ENCODE measurements around the gene ANLN.

The ANLN gene, protein sequence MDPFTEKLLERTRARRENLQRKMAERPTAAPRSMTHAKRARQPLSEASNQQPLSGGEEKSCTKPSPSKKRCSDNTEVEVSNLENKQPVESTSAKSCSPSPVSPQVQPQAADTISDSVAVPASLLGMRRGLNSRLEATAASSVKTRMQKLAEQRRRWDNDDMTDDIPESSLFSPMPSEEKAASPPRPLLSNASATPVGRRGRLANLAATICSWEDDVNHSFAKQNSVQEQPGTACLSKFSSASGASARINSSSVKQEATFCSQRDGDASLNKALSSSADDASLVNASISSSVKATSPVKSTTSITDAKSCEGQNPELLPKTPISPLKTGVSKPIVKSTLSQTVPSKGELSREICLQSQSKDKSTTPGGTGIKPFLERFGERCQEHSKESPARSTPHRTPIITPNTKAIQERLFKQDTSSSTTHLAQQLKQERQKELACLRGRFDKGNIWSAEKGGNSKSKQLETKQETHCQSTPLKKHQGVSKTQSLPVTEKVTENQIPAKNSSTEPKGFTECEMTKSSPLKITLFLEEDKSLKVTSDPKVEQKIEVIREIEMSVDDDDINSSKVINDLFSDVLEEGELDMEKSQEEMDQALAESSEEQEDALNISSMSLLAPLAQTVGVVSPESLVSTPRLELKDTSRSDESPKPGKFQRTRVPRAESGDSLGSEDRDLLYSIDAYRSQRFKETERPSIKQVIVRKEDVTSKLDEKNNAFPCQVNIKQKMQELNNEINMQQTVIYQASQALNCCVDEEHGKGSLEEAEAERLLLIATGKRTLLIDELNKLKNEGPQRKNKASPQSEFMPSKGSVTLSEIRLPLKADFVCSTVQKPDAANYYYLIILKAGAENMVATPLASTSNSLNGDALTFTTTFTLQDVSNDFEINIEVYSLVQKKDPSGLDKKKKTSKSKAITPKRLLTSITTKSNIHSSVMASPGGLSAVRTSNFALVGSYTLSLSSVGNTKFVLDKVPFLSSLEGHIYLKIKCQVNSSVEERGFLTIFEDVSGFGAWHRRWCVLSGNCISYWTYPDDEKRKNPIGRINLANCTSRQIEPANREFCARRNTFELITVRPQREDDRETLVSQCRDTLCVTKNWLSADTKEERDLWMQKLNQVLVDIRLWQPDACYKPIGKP

GRCh38 chr7:36389371-36390198 is at the start of gene ANLN:
ANLN (plus strand) TSS chr7:36389862; CDS start chr7:36390027, 165 bp downstream.
- DNase-seq (ENCODE audit: low read depth, low spot score) = peak; percentile 95
- TF ChIP-seq, protein P1, sequence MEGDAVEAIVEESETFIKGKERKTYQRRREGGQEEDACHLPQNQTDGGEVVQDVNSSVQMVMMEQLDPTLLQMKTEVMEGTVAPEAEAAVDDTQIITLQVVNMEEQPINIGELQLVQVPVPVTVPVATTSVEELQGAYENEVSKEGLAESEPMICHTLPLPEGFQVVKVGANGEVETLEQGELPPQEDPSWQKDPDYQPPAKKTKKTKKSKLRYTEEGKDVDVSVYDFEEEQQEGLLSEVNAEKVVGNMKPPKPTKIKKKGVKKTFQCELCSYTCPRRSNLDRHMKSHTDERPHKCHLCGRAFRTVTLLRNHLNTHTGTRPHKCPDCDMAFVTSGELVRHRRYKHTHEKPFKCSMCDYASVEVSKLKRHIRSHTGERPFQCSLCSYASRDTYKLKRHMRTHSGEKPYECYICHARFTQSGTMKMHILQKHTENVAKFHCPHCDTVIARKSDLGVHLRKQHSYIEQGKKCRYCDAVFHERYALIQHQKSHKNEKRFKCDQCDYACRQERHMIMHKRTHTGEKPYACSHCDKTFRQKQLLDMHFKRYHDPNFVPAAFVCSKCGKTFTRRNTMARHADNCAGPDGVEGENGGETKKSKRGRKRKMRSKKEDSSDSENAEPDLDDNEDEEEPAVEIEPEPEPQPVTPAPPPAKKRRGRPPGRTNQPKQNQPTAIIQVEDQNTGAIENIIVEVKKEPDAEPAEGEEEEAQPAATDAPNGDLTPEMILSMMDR (IDR thresholded peaks at IDR 0.05; ENCODE audit: low read depth, low read length) = no peak
- in situ Hi-C loops (cut with HindIII; ENCODE audit: low sequenced_read_pairs) = no loop called here
- peak within 1 kb of the TSS; percentile 88 for H3K4me3 ChIP-seq (ENCODE audit: low read depth, low read length)

DNA sequence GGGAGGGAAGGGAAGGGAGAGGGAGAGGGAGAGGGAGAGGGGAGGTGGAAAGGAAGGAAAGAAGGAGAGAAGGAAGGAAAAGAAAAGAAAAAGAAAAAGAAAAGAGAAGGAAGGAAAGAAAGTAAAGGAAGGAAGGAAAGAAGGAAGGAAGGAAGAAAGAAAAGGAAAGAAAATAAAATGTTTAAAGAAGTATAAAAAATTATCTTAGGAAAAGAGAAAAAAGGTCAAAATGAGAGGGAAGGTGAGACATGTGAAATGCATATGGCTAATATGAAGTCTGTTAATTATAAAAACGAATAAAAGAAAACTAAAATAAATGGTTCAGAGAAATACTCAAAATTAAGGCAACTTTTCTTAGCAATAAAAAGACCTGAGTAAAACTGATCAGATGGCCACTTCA is 46.1 kb upstream of the ANLN start:
- DNase-seq (ENCODE audit: low read depth, low spot score) = no peak
- TF ChIP-seq, protein P1 (IDR thresholded peaks at IDR 0.05; ENCODE audit: low read depth, low read length) = no peak
- H3K4me3 ChIP-seq (ENCODE audit: low read depth, low read length) = no peak overlapping the region
- in situ Hi-C loops (cut with HindIII; ENCODE audit: low sequenced_read_pairs) = no loop called here

- H3K4me3 ChIP-seq (ENCODE audit: low read depth, low read length) = no peak overlapping the region
- in situ Hi-C loops (cut with HindIII; ENCODE audit: low sequenced_read_pairs) = no loop called here
- no peak for DNase-seq (ENCODE audit: low read depth, low spot score)
- TF ChIP-seq, protein P1 (IDR thresholded peaks at IDR 0.05; ENCODE audit: low read depth, low read length) = no peak
Observed at GRCh38 chr7:36344622-36345021, 45.0 kb upstream of the ANLN start.

DNA sequence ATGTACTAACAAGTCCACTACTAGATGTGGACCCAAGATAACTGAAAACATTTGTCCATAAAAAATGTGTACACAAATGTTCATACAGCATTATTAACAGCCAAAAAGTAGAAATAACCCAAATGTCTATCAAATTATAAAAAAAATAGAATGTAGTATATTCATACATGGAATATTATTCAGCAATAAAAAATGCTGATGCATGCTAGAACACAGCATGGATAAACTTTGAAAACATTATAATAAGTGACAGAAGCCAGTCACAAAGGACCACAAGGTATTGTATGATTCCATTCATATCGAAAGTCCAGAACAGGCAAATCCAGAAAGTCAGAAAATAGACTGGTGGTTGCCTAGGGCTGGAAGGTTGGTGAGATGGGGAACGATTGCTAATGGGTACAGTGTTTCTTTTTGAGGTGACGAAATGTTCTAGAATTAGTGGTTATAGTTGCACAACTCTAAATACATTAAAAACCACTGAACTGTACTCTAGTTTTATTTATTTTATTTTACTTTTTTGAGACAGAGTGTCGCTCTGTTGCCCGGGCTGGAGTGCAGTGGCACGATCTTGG is 43.3 kb upstream of the ANLN start:
- in situ Hi-C loops (cut with HindIII; ENCODE audit: low sequenced_read_pairs) = no loop called here

GRCh38 chr7:36348256-36348655 is 41.4 kb upstream of the ANLN start:
- H3K4me3 ChIP-seq (ENCODE audit: low read depth, low read length) = no peak overlapping the region
- peak; percentile 62 for DNase-seq (ENCODE audit: low read depth, low spot score)
- in situ Hi-C loops (cut with HindIII; ENCODE audit: low sequenced_read_pairs) = no loop called here
- TF ChIP-seq, protein P1 (IDR thresholded peaks at IDR 0.05; ENCODE audit: low read depth, low read length) = no peak

More for the DNA sequence above, 43.3 kb upstream of the ANLN start:
- H3K4me3 ChIP-seq (ENCODE audit: low read depth, low read length) = no peak overlapping the region
- TF ChIP-seq, protein P1 (IDR thresholded peaks at IDR 0.05; ENCODE audit: low read depth, low read length) = no peak
- DNase-seq (ENCODE audit: low read depth, low spot score) = no peak
